VCaP (cell line): ENCODE results near the gene GUK1.

ENCODE experiments used
- H3K27ac ChIP-seq: fragments of 450-650 bp; 2 replicates; pipeline ENCODE4 v1.5.1; 2017
- TF ChIP-seq, protein P1 (sequence below): fragments of 450-650 bp; conservative IDR thresholded peaks from 2 replicates; pipeline ENCODE4 v1.5.1; 2017; ENCODE audit warnings: mild to moderate bottlenecking, moderate library complexity

GUK1 gene

DNA sequence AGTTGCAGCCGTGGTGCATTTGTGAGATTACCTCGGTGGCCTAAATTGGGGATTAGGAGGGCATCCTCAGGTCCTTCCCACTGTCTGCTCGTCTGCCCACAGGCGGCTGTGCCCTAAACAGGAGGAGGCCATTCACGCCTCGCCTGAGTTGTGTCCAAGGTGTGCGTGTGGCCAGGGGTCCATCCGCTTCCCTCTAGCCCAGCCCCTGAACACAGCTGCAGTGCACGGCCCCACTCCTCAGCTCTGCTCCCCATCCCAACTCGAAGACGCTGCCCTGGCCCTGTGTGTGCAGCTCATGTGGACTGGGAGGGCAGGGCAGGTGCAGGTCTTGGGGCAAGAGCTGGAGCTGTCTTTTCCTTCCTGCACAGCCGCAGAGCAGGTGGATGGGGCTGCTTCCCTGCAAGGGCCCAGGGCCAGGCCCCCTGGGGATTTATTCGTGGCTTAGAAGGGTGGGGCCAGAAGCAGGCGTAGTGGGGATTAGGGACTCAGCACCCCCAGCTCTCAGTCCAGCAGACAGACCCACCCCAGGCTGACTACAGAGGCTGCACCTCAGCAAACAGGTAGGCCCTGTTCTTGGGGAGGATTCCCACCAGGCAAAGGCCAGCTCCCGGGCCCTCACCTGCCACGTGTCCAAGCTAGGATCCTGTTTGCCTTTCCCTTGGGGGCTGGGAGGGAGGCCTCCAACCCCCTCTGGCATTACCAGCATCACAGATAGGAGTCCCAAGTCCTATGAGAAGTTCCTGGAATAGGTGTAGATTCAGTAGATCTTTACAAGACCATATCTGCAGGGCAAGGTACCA lies 4.3 kb downstream of the GUK1 start:
- TF ChIP-seq, protein P1, sequence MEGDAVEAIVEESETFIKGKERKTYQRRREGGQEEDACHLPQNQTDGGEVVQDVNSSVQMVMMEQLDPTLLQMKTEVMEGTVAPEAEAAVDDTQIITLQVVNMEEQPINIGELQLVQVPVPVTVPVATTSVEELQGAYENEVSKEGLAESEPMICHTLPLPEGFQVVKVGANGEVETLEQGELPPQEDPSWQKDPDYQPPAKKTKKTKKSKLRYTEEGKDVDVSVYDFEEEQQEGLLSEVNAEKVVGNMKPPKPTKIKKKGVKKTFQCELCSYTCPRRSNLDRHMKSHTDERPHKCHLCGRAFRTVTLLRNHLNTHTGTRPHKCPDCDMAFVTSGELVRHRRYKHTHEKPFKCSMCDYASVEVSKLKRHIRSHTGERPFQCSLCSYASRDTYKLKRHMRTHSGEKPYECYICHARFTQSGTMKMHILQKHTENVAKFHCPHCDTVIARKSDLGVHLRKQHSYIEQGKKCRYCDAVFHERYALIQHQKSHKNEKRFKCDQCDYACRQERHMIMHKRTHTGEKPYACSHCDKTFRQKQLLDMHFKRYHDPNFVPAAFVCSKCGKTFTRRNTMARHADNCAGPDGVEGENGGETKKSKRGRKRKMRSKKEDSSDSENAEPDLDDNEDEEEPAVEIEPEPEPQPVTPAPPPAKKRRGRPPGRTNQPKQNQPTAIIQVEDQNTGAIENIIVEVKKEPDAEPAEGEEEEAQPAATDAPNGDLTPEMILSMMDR, result no peak
- no peak overlapping the region for H3K27ac ChIP-seq

DNA sequence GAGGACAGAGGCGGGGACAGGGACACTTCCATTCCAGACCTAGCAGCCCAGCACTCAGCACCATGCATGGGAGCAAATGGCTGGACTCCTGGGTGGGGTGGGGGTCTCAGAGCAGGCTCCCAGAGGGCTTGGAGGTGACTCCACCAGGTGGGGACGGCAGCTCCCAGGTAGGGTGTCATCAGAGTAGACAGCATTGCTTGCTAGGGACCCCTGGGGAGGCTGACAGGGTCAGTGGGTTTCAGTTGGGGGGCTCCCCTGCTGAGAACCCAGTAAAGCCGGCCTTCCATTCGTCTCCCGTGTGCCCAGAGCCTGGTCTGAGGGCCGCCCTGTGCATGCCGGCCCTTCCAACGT lies 4.9 kb downstream of the GUK1 start:
- TF ChIP-seq, protein P1, result no peak
- H3K27ac ChIP-seq, result no peak overlapping the region

DNA sequence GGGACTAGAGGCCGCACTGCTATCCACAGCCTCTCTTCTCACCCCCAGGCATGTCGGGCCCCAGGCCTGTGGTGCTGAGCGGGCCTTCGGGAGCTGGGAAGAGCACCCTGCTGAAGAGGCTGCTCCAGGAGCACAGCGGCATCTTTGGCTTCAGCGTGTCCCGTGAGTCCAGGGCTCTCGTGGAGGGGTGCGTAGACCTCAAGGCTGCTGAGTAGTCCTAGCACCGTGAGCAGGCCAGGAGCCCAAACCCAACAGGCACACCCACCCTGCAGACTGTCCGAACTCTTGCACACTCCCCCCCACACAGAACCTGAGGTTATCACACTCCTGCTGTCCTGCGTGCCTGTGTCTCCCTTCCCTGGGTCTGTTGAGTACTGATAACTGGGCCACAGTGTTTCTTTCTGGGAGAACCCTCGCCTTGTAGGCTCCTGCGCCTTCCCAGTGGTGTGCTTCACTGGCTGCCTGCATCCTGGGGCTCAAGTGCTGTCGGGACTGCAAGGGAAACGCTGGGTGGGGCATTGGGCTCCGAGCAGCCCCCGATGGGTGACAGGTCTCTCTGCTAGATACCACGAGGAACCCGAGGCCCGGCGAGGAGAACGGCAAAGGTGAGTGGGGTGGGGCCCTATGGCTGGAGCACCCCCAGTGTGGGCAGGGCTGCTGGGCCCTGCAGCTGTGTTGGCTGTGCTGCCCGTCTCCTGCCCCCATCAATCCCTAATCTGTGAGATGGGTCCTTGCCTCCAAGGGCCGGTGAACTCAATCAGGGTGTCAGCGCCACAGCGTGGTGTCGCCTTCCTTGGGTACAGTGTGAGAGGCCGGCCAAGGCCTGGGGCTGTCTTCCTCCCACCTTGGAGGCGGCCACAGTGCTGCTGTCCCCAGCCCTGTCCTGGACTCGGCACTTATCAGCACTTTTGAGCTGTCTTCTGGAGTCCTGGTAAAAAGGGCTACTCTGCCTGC lies 5.7 kb downstream of the GUK1 start:
- TF ChIP-seq, protein P1, result no peak
- no peak overlapping the region for H3K27ac ChIP-seq

DNA sequence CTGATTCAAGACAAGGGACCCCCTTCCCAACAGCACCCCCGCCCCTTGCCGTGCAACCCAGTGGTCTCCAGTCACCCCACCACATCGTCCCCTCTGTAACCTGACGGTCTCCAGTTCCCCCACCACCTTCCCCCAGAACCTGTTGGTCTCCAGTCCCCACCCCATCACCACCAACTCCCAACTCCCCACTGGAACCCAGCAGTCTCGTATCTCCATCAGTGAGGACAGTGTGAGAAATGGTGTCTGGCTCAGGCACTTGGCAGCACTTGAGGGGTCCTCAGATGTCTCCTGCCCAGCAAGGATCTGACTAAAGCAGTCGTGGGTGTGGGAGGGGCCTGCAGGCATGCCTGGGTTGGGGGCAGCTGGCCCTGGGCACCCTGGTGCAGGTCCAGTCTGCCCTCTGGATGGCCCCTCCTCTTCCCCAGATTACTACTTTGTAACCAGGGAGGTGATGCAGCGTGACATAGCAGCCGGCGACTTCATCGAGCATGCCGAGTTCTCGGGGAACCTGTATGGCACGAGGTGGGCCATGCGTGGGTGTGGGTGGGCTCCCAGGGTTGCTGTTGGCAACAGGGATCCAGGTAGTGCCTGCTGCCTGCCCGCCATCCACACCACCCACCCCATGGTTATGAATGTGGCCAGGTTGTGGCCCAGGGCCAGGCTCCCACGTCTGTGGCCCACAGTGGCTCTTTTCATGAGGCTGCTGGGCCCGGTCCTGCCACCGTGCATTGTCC lies 6.5 kb downstream of the GUK1 start:
- TF ChIP-seq, protein P1, result no peak
- no peak overlapping the region for H3K27ac ChIP-seq

DNA sequence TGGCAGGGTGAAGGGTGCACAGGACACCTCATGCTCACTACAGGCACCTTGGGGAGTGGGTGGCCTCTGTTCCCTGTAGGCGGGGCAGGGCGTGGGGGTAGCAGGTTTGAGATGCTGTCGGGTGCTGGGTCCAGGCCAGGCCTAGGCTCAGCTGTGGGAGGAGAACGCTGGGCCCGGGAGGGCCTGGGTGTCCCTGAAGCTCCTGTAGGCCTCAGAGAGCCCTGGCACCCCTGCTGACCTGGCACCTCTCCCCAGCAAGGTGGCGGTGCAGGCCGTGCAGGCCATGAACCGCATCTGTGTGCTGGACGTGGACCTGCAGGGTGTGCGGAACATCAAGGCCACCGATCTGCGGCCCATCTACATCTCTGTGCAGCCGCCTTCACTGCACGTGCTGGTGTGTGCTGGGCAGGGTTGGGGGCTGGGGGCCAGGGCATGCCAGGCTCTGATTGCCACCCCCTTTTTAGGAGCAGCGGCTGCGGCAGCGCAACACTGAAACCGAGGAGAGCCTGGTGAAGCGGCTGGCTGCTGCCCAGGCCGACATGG lies 7.1 kb downstream of the GUK1 start:
- TF ChIP-seq, protein P1, result no peak
- no peak overlapping the region for H3K27ac ChIP-seq

DNA sequence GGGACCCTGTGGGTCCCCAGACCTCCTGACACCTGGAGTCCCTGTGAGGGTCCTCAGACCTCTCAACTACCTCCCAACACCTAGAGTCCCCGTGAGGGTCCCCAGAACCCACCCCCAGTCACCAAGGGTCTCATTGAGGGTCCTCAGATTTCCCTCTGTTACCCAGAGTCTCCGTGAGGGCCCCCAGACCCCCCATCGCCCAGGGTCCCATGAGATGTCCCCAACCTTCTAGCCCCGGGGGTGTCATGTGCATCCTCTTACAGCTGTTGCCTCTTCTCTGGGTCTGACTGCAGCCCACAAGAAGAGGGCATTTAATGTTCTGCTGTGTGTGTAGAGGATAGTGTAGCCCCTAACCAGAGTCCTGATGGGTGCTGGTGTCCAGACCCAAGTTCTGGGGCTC lies 7.7 kb downstream of the GUK1 start:
- TF ChIP-seq, protein P1, result no peak
- no peak overlapping the region for H3K27ac ChIP-seq
